B cell (primary cell): ENCODE data around the gene ZNF143. TPM values are rescaled to one million over a fixed set of nuclear protein-coding genes. Genes with fewer than 3 reads are reported as not detected.

Experiments used
- ATAC-seq: fragments of 200-7000 bp; cut with Tn5 transposase; one replicate; pipeline ENCODE4 v1.10.0; 2021; ENCODE audit warnings: low read depth, mild to moderate bottlenecking, moderate number of reproducible peaks, moderate library complexity
- CTCF ChIA-PET: fragments of 350-600 bp; sonication (Branson Sonifier 250); formaldehyde crosslinking; loops from one replicate; lab custom pipeline; 2021; ENCODE audit warnings: antibody characterized with exemption, inconsistent platforms; lab: Charles Lee
- POLR2A ChIA-PET: fragments of 350-600 bp; sonication (Branson Sonifier 250); formaldehyde crosslinking; loops from one replicate; lab custom pipeline; 2021; ENCODE audit warnings: antibody characterized with exemption; lab: Charles Lee
- DNase-seq: peaks from one replicate; pipeline ENCODE4 v3.0.0; 2013
- H2AFZ ChIP-seq: 2 replicates; pipeline ENCODE4 v1.6.1; 2012; ENCODE audit warnings: mild to moderate bottlenecking, low read depth, low read length; ENCODE audit not compliant: insufficient read depth, poor library complexity, severe bottlenecking
- H3K27ac ChIP-seq, 2 donors: 1 replicate in 1 of 2; 2 replicates in 1 of 2; pipeline ENCODE4 v1.5.1; 2012 to 2013; ENCODE audit warnings: low read length in 2 of 2, mild to moderate bottlenecking in 2 of 2, moderate library complexity in 1 of 2
- H3K27me3 ChIP-seq, 4 experiments: fragments of 200-600 bp in 1 of 4; sonication (generic) in 1 of 4; replicated peaks in 1 of 4; 1 replicate in 2 of 4; 2 replicates in 2 of 4; pipeline versions ENCODE4 v1.6.1 to v1.7.0; 2013 to 2016; ENCODE audit warnings: low read length in 3 of 4, mild to moderate bottlenecking in 2 of 4, mixed read lengths in 1 of 4, moderate library complexity in 1 of 4; ENCODE audit not compliant: insufficient read depth in 4 of 4, control insufficient read depth in 3 of 4; ENCODE audit errors: control extremely low read depth in 1 of 4
- H3K36me3 ChIP-seq, 2 experiments: replicated peaks in 1 of 2; 1 replicate in 1 of 2; 2 replicates in 1 of 2; pipeline versions ENCODE4 v1.6.1 to v1.7.1; 2013; ENCODE audit warnings: low read length in 1 of 2; ENCODE audit not compliant: insufficient read depth in 2 of 2, control insufficient read depth in 1 of 2; ENCODE audit errors: control extremely low read depth in 1 of 2, extremely low read depth in 1 of 2
- H3K4me1 ChIP-seq, 2 donors: fragments of 200-600 bp in 1 of 2; sonication (generic) in 1 of 2; 1 replicate in 1 of 2; 2 replicates in 1 of 2; pipeline versions ENCODE4 v1.5.1 to v1.6.1; 2013 to 2017; ENCODE audit warnings: low read length in 2 of 2; ENCODE audit not compliant: control insufficient read depth in 2 of 2, insufficient read depth in 2 of 2
- H3K4me2 ChIP-seq: replicated peaks from 2 replicates; pipeline ENCODE3; 2012; ENCODE audit warnings: mild to moderate bottlenecking, low read depth, low read length; ENCODE audit not compliant: poor library complexity, severe bottlenecking
- H3K4me3 ChIP-seq, 5 experiments: fragments of 200-600 bp in 1 of 5; sonication (generic) in 1 of 5; 1 replicate in 3 of 5; 2 replicates in 2 of 5; pipeline versions ENCODE4 v1.5.1 to v1.7.0; 2011 to 2016; ENCODE audit warnings: low read length in 4 of 5, mild to moderate bottlenecking in 4 of 5, low read depth in 2 of 5, control low read depth in 1 of 5, moderate library complexity in 1 of 5; ENCODE audit not compliant: insufficient read depth in 1 of 5; ENCODE audit errors: control extremely low read depth in 1 of 5, extremely low read depth in 1 of 5
- H3K79me2 ChIP-seq: fragments of 200-600 bp; sonication (generic); one replicate; pipeline ENCODE4 v1.6.0; 2016; ENCODE audit warnings: low read length; ENCODE audit not compliant: control insufficient read depth, insufficient read depth
- H3K9ac ChIP-seq: fragments of 200-600 bp; sonication (generic); 2 replicates; pipeline ENCODE4 v1.6.1; 2017; ENCODE audit warnings: mild to moderate bottlenecking, low read length, moderate library complexity
- H3K9me3 ChIP-seq, 3 donors: one replicate each; pipeline versions ENCODE4 v1.6.1 to v1.7.1; 2013; ENCODE audit warnings: low read length in 2 of 3; ENCODE audit not compliant: control insufficient read depth in 2 of 3, insufficient read depth in 1 of 3; ENCODE audit errors: control extremely low read depth in 1 of 3
- H4K20me1 ChIP-seq: 2 replicates; pipeline ENCODE4 v1.6.0; 2012; ENCODE audit warnings: mild to moderate bottlenecking, low read length; ENCODE audit not compliant: insufficient read depth, control insufficient read depth, poor library complexity, severe bottlenecking
- H3K27ac Mint-ChIP-seq: one replicate; pipeline ENCODE4 v1.8.0; 2021; ENCODE audit warnings: mixed read lengths
- H3K27me3 Mint-ChIP-seq: one replicate; pipeline ENCODE4 v1.8.0; 2021; ENCODE audit warnings: mixed read lengths
- H3K4me1 Mint-ChIP-seq: one replicate; pipeline ENCODE4 v1.8.0; 2021; ENCODE audit warnings: mixed read lengths
- H3K4me3 Mint-ChIP-seq: one replicate; pipeline ENCODE4 v1.8.0; 2021; ENCODE audit warnings: mixed read lengths
- H3K9me3 Mint-ChIP-seq: one replicate; pipeline ENCODE4 v1.8.0; 2022; ENCODE audit warnings: mixed read lengths; ENCODE audit not compliant: insufficient read depth
- EZH2 ChIP-seq: IDR thresholded peaks from 2 replicates; pipeline ENCODE4 v1.6.1; 2012; ENCODE audit warnings: borderline replicate concordance, low read depth, mild to moderate bottlenecking, moderate library complexity, low read length; ENCODE audit not compliant: insufficient read depth, poor library complexity, severe bottlenecking
- WGBS: methylation state at CpG from one replicate; pipeline ENCODE4 v1.1.5; 2013; ENCODE audit warnings: missing lambda C conversion rate; ENCODE audit not compliant: insufficient coverage; 5-methylcytosine and 5-hydroxymethylcytosine counted together
- intact Hi-C: fragments of 100-400 bp; cut with micrococcal nuclease; formaldehyde crosslinking; loops from one replicate; pipeline ENCODE4 v1.10.0; 2022
- polyA plus RNA-seq: library from polyadenylated mRNA; depleted of rRNA; stranded (reverse); fragments of >200 nt; gene quantifications from 2 replicates; pipeline ENCODE4 v1.2.3, GENCODE V29; 2012
- total RNA-seq, 2 donors: library from RNA; stranded (reverse); fragments of 120-200 nt in 1 of 2; gene quantifications; 1 replicate in 1 of 2; 2 replicates in 1 of 2; pipeline versions ENCODE4 v1.2.3 to v1.2.4, GENCODE V29; 2013 to 2022
- TF ChIP-seq, protein P1 (sequence below): fragments of 200-600 bp; IDR thresholded peaks from one replicate; pipeline ENCODE4 v1.8.0; 2022; ENCODE audit warnings: antibody characterized with exemption, mild to moderate bottlenecking

The ZNF143 gene
- total and polyA plus RNA-seq, 2 donors (not counting 1 experiment from before 2014, with no cell fraction given), result 35.7 to 54.9 TPM

DNA sequence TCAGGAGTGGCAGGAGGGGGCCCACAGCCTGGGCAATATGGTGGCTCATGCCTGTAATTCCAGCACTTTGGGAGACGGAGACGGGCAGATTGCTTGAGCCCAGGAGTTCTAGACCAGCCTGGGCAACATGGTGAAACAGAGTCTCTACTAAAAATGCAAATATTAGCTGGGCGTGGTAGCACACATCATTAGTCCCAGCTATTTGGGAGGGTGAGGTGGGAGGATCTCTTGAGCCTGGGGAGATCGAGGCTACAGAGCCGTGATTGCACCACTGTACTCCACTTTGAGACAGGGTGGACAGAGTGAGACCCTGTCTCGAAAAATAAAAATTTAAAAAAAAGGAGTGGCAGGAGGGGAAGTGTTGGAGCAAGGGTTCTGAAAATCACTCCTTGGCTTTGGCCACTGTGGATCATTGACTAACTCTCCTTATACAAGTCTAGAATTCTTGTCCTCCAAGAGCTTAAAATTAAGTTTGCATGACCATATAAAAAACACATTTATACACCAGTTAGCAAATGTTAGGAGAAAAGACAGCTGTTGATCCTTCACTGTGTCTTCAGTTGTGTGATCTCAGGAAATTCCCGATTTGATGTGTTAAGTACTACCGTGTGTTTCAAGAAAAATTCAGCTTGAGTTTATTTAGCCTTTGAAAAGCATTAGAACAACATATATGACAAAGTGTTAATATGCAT lies 110.4 kb downstream of the ZNF143 start:
- POLR2A ChIA-PET, result no interaction called here
- Mint-ChIP-seq H3K9me3 (no peaks in the 10 kb centered on the region), H3K27ac (peak overlapping the region; percentile 62), H3K4me3 (peak overlapping the region; percentile 53), H3K27me3 (no peaks in the 10 kb centered on the region), H3K4me1 (peaks cover 59% of the 10 kb centered on the region)
- intact Hi-C loops, result loop anchor here (5.0 to 10.0 kb wide), 2 partner anchors 734 to 1286 kb away; partner anchors contain the start of genes ADM and ZBED5
- TF ChIP-seq, protein P1, sequence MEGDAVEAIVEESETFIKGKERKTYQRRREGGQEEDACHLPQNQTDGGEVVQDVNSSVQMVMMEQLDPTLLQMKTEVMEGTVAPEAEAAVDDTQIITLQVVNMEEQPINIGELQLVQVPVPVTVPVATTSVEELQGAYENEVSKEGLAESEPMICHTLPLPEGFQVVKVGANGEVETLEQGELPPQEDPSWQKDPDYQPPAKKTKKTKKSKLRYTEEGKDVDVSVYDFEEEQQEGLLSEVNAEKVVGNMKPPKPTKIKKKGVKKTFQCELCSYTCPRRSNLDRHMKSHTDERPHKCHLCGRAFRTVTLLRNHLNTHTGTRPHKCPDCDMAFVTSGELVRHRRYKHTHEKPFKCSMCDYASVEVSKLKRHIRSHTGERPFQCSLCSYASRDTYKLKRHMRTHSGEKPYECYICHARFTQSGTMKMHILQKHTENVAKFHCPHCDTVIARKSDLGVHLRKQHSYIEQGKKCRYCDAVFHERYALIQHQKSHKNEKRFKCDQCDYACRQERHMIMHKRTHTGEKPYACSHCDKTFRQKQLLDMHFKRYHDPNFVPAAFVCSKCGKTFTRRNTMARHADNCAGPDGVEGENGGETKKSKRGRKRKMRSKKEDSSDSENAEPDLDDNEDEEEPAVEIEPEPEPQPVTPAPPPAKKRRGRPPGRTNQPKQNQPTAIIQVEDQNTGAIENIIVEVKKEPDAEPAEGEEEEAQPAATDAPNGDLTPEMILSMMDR, result no peak
- TF ChIP-seq EZH2, result no peak
- no peak for ATAC-seq
- DNase-seq, result no peak
- Histone ChIP-seq H2AFZ (no peak overlapping the region), H3K27me3 (no peaks in the 10 kb centered on the region), H3K4me1 (peaks cover 49 to 54% of the 10 kb centered on the region in 2 donors), H3K36me3 (no peaks in the 10 kb centered on the region), H3K27ac (no peak overlapping the region), H3K9ac (no peak overlapping the region), H4K20me1 (no peaks in the 10 kb centered on the region), H3K4me3 (no peak overlapping the region), H3K4me2 (peak overlapping the region; percentile 11), H3K79me2 (peaks cover 25% of the 10 kb centered on the region), H3K9me3 (no peaks in the 10 kb centered on the region)
- 46% methylated on average over 5 of the region's 8 CpGs for WGBS
- CTCF ChIA-PET, result interaction anchor here (0.8 to 4.2 kb wide), 2 partner anchors 36 to 41 kb away, joined by 6 to 16 read pairs; no protein-coding TSS in a partner anchor

DNA sequence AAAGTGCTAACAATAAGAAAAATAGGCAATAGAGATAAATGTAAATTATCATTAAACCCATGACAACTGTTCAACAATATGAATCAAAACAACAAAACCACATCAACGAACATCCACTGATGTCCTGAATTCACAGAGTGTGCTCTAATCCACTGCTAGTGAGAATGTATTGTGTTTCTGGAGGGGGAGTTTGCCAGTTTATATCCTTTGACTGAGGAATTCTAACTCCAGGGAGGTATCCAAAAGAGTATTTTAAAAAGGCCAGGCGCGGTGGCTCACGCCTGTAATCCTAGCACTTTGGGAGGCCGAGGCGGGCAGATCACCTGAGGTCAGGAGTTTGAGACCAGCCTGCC lies 110.9 kb downstream of the ZNF143 start:
- Histone ChIP-seq H3K4me3 (no peak overlapping the region), H3K27me3 (no peaks in the 10 kb centered on the region), H3K27ac (no peak overlapping the region), H3K4me1 (peaks cover 53 to 57% of the 10 kb centered on the region in 2 donors), H2AFZ (no peak overlapping the region), H3K79me2 (peaks cover 30% of the 10 kb centered on the region), H3K9me3 (no peaks in the 10 kb centered on the region), H4K20me1 (no peaks in the 10 kb centered on the region), H3K36me3 (peaks cover 0 to 3% of the 10 kb centered on the region in 2 experiments), H3K4me2 (no peak overlapping the region), H3K9ac (no peak overlapping the region)
- TF ChIP-seq, protein P1, result no peak
- TF ChIP-seq EZH2, result no peak
- H3K4me3 Mint-ChIP-seq, result peak overlapping the region; percentile 53
- peaks cover 61% of the 10 kb centered on the region for H3K4me1 Mint-ChIP-seq
- no peaks in the 10 kb centered on the region for H3K9me3 Mint-ChIP-seq
- H3K27ac Mint-ChIP-seq, result peak overlapping the region; percentile 62
- no peak for DNase-seq
- CTCF ChIA-PET, result interaction anchor here (0.8 to 4.2 kb wide), 2 partner anchors 37 to 41 kb away, joined by 6 to 16 read pairs; no protein-coding TSS in a partner anchor
- ATAC-seq, result no peak
- POLR2A ChIA-PET, result no interaction called here
- no peaks in the 10 kb centered on the region for H3K27me3 Mint-ChIP-seq
- WGBS, result 96% methylated on average over 5 of the region's 6 CpGs
- intact Hi-C loops, result loop anchor here (2.0 to 10.0 kb wide), 4 partner anchors 29 to 1286 kb away; partner anchors contain the start of genes ADM and ZBED5
